HepG2 (cell line): ENCODE results near the gene ISCU. TPM values are rescaled to one million over a fixed set of nuclear protein-coding genes. Genes with fewer than 3 reads are reported as not detected.

Experiments
- DR1 ChIP-seq: sonication (generic); formaldehyde crosslinking; IDR thresholded peaks from 2 replicates; pipeline ENCODE4 v1.8.0; 2021; ENCODE audit warnings: mild to moderate bottlenecking, missing genetic modification reagents, inconsistent platforms
- FOXP1 ChIP-seq, 2 experiments: fragments of 450-650 bp in 1 of 2; IDR thresholded peaks; 2 replicates each; pipeline ENCODE4 v1.6.1; 2017 to 2018; ENCODE audit warnings: antibody characterized with exemption in 1 of 2
- HNF4G ChIP-seq, 2 experiments: sonication (generic) in 1 of 2; formaldehyde crosslinking in 1 of 2; IDR thresholded peaks; 2 replicates each; pipeline versions ENCODE4 v1.4.0 to v1.6.1; 2011 to 2020; ENCODE audit warnings: borderline replicate concordance in 2 of 2, low read depth in 2 of 2, mild to moderate bottlenecking in 2 of 2, low read length in 1 of 2, missing genetic modification reagents in 1 of 2, moderate library complexity in 1 of 2
- JARID2 ChIP-seq: sonication (generic); formaldehyde crosslinking; IDR thresholded peaks from 2 replicates; pipeline ENCODE4 v1.8.1; 2023; ENCODE audit warnings: missing genetic modification reagents, inconsistent platforms; ENCODE audit not compliant: insufficient replicate concordance
- KIAA2018 ChIP-seq: sonication (generic); formaldehyde crosslinking; IDR thresholded peaks from 2 replicates; pipeline ENCODE4 v1.5.0; 2020; ENCODE audit warnings: mild to moderate bottlenecking, missing genetic modification reagents, borderline replicate concordance
- MEIS1 ChIP-seq: sonication (generic); formaldehyde crosslinking; IDR thresholded peaks from 2 replicates; pipeline ENCODE4 v1.9.0; 2021; ENCODE audit warnings: mild to moderate bottlenecking, missing genetic modification reagents, moderate library complexity, borderline replicate concordance
- NFRKB ChIP-seq: fragments of 450-650 bp; IDR thresholded peaks from 2 replicates; pipeline ENCODE4 v1.6.1; 2017
- NFYB ChIP-seq: sonication (generic); formaldehyde crosslinking; IDR thresholded peaks from 2 replicates; pipeline ENCODE4 v1.4.0; 2020; ENCODE audit warnings: missing genetic modification reagents
- SPEN ChIP-seq: sonication (generic); formaldehyde crosslinking; IDR thresholded peaks from 2 replicates; pipeline ENCODE4 v1.5.1; 2020; ENCODE audit warnings: low read depth, mild to moderate bottlenecking, missing genetic modification reagents
- ZBTB34 ChIP-seq: sonication (generic); formaldehyde crosslinking; IDR thresholded peaks from 2 replicates; pipeline ENCODE4 v1.8.0; 2022; ENCODE audit warnings: mild to moderate bottlenecking, missing genetic modification reagents
- ZNF235 ChIP-seq: sonication (generic); formaldehyde crosslinking; IDR thresholded peaks from 2 replicates; pipeline ENCODE4 v1.8.1; 2023; ENCODE audit warnings: mild to moderate bottlenecking, missing genetic modification reagents, borderline replicate concordance
- ZNF256 ChIP-seq: sonication (generic); formaldehyde crosslinking; conservative IDR thresholded peaks from 2 replicates; pipeline ENCODE4 v1.4.0; 2020; ENCODE audit warnings: missing genetic modification reagents
- ZNF740 ChIP-seq: sonication (generic); formaldehyde crosslinking; IDR thresholded peaks from 2 replicates; pipeline ENCODE4 v1.4.0; 2020; ENCODE audit warnings: missing genetic modification reagents
- polyA plus RNA-seq, 8 experiments: library from polyadenylated mRNA; depleted of rRNA in 3 of 8; stranded (reverse) in 7 of 8; unstranded in 1 of 8; fragments of >200 nt; fragmentation: Illumina TruSeq in 4 of 8; extraction: Trizol in 4 of 8; gene quantifications; 2 replicates each; pipeline versions ENCODE4 v1.2.1 to v1.2.3, GENCODE V29; 2011 to 2016; ENCODE audit warnings: low read depth in 4 of 8, missing spikeins in 1 of 8, mixed read lengths in 1 of 8; ENCODE audit not compliant: insufficient read depth in 1 of 8
- total RNA-seq, 5 experiments: library from RNA; depleted of rRNA; stranded (reverse); fragments of >200 nt; fragmentation: Illumina TruSeq; extraction: Trizol; gene quantifications; 2 replicates each; pipeline ENCODE4 v1.2.3, GENCODE V29; 2016; ENCODE audit warnings: low read depth in 1 of 5
- TF ChIP-seq, protein P1 (sequence below): sonication (generic); formaldehyde crosslinking; IDR thresholded peaks from 2 replicates; pipeline ENCODE4 v1.4.0; 2020; ENCODE audit warnings: mild to moderate bottlenecking, missing genetic modification reagents
- TF ChIP-seq, protein P2 (sequence below): IDR thresholded peaks from 2 replicates; pipeline ENCODE4 v1.6.1; 2016; ENCODE audit warnings: control low read depth

ISCU gene
- total and polyA plus RNA-seq, 2 of the 13 experiments (the other 11 are each of a cell fraction or from before 2014, with no cell fraction given) = 94.4 to 107 TPM

- TF ChIP-seq FOXP1 (IDR thresholded peaks at IDR 0.05) (no peak), FOXP1 (CRISPR knock-in tag; IDR thresholded peaks at IDR 0.05) (no peak), HNF4G (IDR thresholded peaks at IDR 0.05; ENCODE audit: borderline replicate concordance, low read depth, low read length) (no peak), HNF4G (CRISPR knock-in tag; IDR thresholded peaks at IDR 0.05; ENCODE audit: borderline replicate concordance, low read depth) (peak; percentile 56; the same call in 1 of the 2 replicates), SPEN (CRISPR knock-in tag) (peak; percentile 75), ZNF235 (CRISPR knock-in tag) (peak; percentile 92), ZNF256 (CRISPR knock-in tag) (no peak), KIAA2018 (no peak), MEIS1 (CRISPR knock-in tag) (no peak), NFRKB (no peak), JARID2 (CRISPR knock-in tag) (no peak), ZBTB34 (CRISPR knock-in tag) (0 out of 2 replicates have a peak, but pooled peaks have one; percentile 34), ZNF740 (CRISPR knock-in tag) (peak; percentile 50; the same call in 1 of the 2 replicates), NFYB (CRISPR knock-in tag) (no peak; the same call in 1 of the 2 replicates), DR1 (peak; percentile 74; the same call in 1 of the 2 replicates)
- TF ChIP-seq, protein P1, sequence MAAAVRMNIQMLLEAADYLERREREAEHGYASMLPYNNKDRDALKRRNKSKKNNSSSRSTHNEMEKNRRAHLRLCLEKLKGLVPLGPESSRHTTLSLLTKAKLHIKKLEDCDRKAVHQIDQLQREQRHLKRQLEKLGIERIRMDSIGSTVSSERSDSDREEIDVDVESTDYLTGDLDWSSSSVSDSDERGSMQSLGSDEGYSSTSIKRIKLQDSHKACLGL = peak; percentile 49; the same call in 1 of the 2 replicates
- TF ChIP-seq, protein P2, sequence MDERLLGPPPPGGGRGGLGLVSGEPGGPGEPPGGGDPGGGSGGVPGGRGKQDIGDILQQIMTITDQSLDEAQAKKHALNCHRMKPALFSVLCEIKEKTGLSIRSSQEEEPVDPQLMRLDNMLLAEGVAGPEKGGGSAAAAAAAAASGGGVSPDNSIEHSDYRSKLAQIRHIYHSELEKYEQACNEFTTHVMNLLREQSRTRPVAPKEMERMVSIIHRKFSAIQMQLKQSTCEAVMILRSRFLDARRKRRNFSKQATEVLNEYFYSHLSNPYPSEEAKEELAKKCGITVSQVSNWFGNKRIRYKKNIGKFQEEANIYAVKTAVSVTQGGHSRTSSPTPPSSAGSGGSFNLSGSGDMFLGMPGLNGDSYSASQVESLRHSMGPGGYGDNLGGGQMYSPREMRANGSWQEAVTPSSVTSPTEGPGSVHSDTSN (CRISPR knock-in tag) = no peak
Measured at GRCh38 chr12:108562348-108563135, at the start of gene ISCU (continued).
